ENCODE data around the gene WNT7B.
A peak's percentile ranks its signal among the peaks of the same experiment; 100 is the strongest.

The WNT7B gene

DNA sequence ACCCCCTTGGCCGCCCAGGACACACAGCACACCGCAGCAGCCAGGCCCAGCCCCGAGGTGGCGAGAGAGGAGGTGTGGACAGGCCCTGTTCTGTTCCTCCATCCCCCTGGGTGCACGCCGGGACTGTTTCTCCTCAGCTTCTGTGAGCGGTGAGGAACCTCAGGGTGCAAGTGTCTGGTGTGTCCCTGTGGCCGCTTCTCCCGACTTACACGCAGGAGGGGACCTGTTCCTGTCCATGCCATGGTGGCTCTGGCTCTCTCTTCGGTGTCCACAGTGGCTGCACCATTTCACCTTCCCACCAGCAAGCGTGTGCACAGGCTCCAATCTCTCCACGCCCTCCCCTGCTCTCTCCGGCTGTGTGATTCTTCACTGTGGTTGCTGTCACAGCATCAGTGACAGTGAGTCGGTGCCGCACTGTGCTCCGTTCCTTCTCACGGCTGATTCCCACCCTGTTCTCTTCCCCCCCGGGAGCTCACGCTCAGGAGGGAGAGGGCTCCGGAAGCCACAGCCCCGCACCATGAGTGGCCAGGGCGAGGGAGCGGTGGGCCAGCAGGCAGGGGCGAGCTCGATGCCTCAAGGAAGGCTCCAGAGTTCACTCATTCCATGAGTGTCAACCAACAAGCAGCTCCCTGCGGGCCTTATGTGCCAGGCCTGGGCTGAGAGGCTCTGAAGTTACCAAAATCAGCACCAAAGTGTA, 18.6 kb upstream of the WNT7B start:
- no peak for DNase-seq

DNA sequence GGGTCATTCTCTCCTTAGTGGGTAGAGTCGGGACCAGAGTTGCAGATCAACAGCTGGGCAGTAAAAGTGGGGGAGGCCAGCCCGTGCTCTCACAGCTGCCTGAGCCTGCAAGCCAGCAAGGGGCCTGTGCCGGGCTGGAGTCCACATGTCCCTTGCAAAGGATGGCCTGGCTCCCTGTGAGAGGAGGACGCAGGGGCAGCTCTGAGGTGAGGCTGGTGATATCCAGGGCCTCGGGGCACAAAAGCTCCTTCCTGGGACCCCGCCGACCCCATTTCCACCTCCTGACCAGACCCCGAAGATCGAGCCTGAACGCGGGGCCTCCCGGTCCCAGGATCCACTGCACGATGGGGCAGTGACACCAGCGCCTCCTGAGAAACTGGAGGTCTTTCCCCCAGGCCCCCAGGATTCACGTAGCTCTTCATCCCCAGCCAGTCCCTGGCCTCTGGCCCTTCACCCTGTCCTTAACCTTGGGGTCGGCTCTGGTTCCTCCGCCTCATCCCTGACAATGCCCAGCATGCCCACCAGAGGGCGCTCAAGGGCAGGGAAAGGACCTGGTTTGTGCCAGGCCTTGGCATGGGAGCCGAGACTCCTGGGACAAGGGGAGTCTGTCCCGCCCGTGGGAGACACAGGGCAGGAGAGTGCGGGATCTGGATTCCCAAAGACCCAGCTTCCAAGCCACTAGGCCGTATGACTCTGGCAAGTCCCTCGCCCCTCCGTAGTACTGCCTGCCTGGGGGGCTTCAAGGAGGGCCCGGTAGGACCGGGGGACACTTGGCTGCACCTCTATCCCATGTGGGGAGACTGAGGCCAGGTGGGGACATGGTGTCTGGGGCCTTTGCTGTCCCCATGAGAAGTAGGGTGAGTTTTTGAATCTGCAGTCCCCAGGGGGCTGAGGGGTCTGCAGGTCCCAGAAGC, 17.8 kb upstream of the WNT7B start:
- DNase-seq = peak; percentile 71

DNA sequence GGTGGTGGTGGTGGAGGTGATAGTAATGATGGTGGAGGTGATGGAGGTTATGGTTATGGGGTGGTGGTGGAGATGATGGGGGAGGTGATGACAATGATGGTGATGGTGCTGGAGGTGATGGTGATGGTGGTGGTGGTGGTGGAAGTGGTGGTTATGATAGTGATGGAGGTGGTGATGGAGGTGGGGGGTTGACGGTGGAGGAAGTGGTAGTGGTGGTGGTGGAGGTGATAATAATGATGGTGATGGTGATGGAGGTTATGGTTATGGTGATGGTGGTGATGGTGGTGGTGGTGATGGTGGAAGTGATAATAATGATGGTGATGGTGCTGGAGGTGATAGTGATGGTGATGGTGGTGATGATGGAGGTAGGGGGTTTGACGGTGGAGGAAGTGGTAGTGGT, 16.9 kb upstream of the WNT7B start:
- DNase-seq = no peak

DNA sequence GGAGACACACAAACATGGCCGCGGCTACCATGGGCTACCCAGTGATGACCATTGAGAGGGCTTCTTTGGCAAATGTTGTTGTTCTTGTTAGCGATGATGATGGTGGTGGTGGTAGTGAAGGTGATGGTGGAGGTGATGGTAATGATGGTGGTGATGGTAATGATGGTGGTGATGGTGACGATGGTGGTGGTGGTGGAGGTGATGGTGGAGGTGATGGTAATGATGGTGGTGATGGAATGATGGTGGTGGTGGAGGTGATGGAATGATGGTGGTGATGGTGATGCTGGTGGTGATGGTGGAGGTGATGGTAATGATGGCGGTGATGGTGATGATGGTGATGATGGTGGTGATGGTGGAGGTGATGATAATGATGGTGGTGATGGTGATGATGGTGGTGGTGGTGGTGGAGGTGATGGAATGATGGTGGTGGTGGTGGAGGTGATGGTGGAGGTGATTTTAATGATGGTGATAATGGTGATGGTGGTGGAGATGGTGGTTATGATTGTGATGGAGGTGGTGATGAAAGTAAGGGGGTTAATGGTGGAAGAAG, 16.3 kb upstream of the WNT7B start:
- DNase-seq = no peak

DNA sequence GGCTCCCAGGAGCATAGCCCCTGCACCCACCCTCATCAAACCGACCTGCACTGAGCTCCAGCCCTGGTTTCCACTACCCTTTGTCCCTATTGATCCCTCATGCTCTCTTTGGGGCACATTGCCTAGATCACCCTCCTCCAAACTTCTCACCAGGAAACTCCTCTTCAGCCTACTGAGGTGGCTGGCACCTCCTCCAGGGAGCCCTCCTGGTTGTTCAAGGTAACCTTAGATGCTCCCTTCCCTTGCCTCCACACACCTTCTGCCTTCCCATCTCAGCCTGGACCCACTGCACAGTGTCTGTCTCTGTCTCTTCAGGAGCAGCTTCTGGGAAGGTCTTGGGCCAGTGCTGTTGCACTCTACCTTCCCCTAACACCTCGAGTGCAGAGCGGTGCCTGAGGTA, 15.8 kb upstream of the WNT7B start:
- no peak for DNase-seq

DNA sequence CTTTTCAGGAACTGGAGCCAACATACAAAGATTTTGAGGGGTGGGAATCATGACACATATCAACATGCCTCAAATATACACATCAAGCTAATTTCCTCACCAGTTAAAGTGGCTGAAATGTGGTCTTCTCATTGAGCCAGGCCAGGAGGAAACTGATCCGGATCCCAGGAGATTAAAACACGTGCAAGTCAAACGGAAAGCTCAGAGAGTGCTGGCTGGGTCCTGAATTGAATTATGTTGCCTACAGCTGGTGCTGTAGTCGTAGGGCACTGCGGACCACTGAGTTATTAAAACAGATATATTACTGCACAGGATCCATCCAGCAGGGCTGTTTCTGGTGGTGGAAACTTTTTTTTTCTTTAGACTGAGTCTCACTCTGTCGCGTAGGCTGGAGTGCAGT, 14.1 kb upstream of the WNT7B start:
- no peak for DNase-seq

DNA sequence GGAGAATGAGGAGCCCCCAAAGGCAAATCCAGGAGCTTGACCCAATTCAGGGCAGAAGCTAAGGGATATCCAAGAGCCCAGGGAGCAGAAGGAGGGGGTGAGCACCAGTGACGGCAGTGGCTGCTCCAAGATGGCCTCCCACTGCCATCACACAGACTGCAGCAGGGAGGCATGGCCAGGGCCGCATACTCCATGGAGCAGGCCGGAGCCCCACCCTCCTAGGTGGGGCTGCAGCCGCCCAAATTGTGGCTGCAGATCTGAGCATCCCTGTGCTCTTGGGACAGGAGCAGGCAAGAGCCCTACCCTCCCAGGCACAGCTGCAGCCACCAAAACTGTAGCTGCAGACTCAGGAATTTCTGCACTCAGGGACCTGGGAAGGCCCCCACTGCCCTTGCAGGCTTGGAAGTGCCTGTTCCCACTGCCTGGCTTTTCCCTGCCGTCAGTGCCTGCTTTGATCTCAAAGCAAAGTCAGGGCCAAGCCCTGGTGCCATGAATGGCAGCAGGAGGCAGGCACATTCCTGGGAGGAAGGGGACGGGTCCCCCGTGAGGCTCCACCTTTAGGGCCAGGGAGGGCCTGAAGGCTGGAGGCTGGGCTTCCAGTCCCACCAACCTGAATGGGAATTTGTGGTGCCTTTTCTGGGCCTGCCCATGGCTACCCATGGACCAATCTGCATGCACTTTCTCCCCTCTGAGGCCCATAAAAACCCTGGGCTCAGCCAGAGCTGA, 10.3 kb upstream of the WNT7B start:
- DNase-seq = no peak

DNA sequence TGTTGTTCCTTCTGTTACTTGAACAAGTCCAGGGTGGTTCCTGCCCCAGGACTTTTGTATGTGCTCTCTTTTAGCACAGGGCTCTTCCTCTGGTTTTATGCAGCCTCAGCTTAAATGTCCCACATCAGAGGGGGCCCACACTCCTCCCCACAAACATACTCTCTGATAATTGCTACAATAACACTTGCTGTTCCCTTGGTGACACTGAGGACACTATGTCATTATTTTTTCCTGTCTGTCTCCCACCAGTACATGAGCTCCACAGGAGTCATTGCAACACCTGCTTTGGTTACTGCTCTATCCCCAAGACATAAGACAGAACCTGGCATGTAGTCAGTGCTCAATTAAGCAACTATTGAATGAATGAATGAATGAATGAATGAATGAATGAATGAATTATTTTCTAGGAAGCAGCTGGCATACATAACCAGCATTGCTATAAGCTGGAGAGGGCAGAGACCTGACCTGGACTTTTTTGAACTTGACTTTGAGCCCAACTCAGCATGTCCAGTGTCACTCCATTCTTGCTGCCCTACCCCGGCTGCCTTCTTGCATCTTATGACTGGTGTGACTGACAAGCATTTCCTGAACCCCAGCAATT, 7.5 kb upstream of the WNT7B start:
- no peak for DNase-seq

DNA sequence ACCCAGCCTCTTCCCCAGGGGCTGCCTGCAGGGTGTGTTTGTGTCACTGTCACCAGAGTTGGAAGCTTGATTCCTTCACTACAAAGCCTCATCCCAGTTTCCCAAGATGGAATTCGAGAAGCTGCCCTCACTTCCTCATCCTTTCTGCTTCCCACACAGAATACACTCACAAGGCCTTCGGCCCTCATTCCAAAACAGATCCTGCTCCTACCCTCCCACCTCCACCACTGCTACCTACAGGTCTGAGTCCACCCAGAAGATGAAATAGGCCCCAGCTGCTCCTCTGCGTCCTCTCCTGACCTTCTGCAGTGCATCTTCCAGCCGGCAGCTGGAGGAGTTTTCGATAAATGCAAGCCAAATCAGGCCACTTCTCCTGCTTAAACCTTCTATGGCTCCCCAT, 6.8 kb upstream of the WNT7B start:
- no peak for DNase-seq

DNA sequence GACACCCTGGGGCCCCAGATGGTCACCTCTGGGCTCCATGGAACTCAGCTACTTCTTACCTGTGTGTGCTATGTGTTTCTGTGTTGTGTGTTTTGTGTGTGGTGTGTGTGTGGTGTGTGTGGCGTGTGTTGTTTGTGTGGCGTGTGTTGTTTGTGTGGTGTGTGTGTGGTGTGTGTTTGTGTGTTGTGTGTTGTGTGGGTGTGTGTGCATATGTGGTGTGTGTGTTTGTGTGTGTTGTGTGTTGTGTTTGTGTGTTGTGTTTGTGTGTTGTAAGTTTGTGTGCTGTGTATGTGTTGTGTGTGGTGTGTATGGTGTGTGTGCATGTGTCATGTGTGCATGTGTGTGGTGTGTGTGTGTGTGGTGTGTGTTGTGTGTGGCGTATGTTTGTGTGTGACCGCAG, 3.8 kb upstream of the WNT7B start:
- no peak for DNase-seq

DNA sequence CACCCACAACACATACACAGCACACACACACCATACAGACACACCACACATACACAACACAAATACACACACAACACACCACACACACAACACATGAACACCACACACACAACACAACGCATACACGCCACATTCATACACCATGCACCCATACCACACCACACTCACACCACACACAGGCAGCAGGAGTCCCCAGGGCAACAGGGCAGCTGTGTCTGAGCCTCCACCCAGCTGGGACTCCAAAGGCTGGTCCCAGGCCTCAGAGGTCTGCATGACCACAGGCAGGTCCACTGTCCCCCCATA, 3.3 kb upstream of the WNT7B start:
- DNase-seq = no peak

DNA sequence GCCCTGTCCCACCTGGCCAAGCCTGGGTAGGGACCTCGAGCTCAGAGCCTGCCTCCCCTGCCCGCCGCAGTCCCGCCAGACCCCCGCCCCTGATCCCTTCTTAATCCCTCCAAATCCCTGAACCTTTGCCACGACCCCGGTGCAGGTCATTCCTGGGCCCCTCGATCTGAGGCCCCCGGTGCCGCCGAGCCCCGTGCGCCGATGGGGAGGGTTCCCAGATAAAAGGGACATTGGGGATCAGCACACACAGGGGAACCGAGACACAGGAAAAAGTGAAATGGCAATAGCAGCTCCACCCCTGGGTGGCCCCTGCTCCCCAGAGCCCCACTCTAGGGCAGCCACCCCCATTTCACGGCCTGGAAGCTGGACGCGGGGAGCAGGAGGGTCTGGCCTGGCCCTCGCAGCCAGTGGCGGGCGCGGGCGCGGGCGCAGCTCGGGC, 1.3 kb upstream of the WNT7B start:
- DNase-seq = no peak

DNA sequence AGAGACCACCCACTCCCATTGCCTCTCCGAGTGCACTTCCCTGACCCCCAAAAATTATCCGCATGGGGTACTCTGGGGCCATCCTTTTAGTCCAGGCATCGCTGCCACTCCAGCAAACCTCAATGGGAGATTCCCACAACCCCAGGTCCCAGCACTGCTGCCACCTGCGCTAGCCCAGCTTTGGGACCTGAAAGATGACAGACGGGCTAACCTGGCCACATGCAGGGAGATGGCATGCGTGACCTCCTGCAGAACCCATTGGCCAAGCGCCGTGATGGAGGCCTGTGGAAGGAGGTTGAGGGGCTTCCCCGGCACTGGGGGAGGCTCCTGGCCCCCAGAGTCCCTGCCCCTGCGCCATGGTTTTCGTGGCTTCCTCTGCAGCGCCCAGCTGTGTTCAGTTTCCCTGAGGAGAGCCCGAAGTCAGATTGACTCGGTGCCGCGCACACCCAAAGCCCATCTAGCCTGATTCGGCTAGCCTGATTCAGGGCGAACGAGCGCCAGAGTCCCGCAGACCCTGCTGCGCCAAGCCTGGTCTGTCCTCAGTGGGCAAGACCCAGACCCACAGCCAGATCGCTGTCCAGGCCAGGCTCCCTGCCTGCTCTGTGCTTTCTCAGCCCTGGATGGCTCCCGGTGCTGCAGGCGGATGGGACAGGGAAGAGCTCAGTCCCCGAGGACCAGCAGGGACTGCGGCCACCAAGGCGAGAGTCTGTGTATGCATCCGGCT, 751 bp upstream of the WNT7B start:
- DNase-seq = no peak

DNA sequence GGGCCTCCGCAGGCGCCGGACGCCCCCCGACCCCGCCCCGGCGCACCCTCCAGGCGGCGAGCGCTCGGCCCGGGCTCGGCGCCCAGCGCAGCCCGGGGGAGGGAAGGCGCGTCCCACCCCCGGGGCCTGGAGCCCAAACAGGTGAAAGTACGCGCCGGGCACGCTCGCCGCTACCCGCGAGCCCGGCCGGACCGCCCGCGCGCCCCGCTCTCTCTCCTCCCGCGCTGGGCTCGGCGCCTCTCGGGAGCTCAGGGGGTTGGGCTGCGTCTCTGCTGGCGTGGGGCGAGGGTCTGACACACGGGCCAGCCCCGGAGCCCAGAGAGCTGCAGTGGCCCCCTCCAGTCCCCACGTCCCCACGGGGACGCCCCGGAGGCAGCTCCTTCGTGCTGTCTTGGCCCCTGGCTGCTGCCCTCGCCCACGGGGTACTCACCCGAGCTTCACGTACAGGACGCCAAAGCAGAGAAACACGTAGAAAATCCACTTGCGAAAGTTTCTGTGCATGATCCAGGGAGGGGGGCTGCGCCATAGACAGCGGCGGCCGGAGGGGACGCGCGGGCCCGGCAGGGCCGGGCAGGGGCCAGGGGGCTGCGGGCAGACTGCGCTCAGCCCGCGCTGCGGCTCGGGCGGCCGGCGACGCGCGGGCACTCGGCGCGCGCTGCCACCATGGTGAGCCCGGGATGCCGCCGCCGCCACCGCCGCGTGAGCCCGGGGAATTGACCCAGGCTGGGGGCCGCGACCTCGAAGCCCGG, 534 bp downstream of the WNT7B start:
- no peak for DNase-seq

DNA sequence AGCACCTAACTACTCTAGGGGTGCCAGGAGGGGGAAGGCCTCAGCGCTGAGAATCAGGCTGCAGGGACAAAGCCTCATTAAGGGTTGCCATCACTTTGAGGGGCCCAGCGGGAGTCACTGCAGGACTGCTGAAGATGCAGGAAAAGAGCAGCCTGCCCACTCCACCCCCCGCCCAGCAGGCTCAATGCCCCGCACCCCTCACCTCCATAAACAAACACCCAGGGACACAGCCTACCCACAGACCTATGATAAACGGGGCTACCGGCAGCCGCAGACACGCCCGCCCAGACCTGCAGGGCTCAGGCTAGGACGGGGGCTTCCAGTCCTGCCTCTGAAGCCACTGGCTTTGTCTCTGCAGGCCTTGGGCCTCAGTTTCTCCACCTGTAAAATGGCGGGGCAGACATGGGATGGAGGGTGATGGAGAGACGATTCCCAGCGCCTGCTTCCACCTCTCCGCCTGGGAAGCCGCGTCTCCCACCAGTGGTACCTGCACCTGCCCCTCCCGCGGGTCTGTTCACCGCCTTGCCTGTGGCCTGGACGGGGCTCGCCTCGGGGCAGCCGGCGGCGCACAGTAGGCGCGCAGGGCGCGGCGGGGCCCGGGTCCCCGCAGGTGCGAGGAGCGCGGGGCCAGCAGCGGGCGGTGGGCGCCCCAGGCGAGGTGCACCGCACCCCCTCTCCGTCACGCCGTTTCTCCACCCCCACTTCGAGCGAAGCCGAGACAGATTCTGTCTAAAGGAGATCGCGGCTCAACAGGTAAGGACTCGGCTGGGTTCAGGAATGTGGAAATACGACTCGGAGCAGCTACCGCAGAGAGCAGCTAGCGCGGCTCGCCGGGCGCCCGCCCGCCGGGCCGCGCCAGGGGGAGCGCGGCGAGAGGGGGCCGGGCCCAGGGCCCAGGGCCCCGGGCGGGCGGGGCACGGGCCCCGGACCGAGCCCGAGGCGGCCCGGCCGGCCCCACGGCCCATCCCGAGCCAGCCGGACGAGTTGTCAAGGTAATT, 1.5 kb downstream of the WNT7B start:
- no peak for DNase-seq

DNA sequence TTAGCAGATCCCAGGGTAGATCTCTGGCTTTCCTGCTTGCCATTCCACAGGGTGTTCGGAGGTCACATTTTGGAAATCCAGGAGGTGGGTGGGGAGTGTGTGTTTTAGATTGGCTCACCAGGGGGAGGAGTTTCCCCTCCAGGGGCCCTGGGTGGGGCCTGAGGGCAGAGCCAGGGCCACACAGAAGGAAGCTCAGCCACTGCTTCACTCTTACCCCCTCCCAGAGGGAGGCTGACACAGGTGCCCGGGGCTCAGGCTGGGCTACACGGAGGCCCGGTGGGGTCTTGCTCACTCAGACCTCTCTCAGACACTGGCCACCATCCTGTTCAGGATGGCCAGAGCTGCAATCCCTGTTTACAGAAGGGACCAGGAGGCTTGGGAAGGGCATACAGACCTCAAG, 2.5 kb downstream of the WNT7B start:
- DNase-seq = no peak

DNA sequence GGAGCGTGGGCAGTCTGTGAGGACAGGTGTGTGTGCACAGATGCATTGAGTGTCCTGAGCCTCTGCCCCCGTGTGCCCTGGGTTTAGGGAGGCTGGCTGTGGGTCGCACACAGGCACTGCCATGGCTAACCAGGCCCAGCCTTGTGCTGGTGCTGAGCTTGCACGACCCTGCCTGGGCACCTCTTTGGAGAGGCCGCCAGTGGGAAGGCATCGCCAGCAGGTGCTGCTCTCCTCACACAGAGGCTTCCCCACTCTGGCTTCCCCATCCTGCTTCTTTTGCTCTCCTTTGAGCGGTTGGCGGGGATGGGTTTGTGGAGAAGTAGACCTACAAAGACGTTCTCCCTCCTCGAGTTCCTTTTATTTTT, 4.1 kb downstream of the WNT7B start:
- DNase-seq = no peak

DNA sequence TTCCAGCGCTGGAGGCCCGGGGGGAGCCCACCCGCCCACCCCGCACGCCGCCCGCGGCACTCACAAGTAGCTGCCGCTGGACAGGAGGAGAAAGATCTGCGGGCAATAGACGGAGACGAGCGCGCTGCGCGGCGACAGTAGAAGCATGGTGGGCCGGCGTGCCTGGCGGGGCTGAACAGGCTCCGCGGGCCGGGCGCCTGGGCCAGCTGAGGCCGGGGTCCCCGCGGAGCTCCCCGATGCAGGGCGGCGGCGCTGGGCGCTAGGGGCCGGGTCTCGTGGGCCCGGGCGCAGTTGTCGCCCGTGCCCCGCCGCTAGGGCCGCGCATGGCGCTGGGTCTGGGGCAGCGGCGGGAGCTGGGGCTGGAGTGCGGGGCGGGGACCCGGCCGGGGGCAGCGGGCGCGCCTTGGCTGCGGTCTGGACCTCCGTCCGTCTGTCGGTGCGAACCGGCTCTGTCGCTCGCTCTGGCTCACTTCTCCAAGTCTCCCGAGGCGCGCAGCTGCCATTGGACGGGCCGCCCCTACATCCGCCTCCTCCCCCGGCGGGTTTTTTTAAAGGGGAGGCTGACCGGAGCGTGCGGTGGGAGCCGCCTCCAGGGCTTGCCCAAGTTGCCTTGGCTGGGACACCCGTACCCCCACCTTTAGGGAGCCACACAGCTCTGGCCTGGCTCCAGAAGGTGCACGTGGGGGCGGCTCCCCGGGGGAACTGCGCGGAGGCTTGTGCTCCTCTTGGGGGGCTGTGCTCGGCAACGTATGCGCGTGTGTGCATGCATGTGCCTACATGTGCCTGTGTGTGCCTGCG, 4.7 kb downstream of the WNT7B start:
- DNase-seq = no peak

DNA sequence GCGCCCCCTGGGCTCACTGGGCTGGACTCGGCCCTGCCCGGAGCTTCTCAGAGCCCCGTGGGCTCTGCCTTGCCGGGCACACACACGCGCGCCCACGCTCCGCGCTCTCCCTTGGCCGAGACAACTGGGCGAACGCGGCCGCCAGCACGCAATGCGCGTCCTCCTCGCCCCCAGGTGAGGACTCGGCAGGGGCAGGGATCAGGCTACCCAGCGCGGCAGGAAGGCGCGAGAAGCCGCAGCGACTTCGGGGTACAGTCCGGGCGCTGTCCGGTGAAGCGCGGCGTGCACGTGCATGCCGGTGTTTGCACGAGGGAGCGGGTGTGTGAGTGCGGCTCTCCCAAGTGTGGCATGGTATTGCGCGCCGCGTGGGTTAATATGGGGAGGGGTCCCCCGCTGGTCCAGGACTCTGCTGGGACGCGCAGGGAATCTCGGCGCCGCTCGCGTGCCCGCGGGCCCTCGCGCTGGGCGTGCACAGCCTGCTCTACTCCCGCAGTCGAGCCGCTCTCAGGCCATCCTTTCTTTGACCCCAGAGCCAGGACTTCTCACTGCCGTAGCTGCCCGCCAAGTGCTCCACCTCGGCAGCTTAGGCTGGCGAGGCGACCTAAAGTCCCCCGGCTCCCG, 5.4 kb downstream of the WNT7B start:
- DNase-seq = no peak

All from fibroblast of skin of abdomen (primary cell).